Hepatocyte (in vitro differentiated cells): ENCODE results near the gene RUNX3. TPM values are rescaled to one million over a fixed set of nuclear protein-coding genes. Genes with fewer than 3 reads are reported as not detected.

Source experiments
- DNase-seq: peaks from one replicate; pipeline ENCODE4 v3.0.0-alpha.2; 2016; ENCODE audit warnings: low spot score
- H2AFZ ChIP-seq: fragments of 200-600 bp; sonication (generic); 2 replicates; pipeline ENCODE4 v1.6.0; 2016; ENCODE audit warnings: antibody characterized with exemption, mild to moderate bottlenecking
- H3K27ac ChIP-seq: fragments of 200-600 bp; sonication (generic); 2 replicates; pipeline ENCODE4 v1.5.1; 2016; ENCODE audit warnings: mild to moderate bottlenecking
- H3K27me3 ChIP-seq: fragments of 200-600 bp; sonication (generic); 2 replicates; pipeline ENCODE4 v1.6.1; 2016
- H3K36me3 ChIP-seq: fragments of 200-600 bp; sonication (generic); replicated peaks from 2 replicates; pipeline ENCODE4 v1.5.1; 2016; ENCODE audit warnings: low read depth; ENCODE audit not compliant: insufficient read depth
- H3K4me1 ChIP-seq: fragments of 200-600 bp; sonication (generic); 2 replicates; pipeline ENCODE4 v1.5.1; 2016; ENCODE audit warnings: mild to moderate bottlenecking, moderate library complexity; ENCODE audit not compliant: insufficient read depth
- H3K4me2 ChIP-seq: fragments of 200-600 bp; sonication (generic); 2 replicates; pipeline ENCODE4 v1.6.0; 2016
- H3K4me3 ChIP-seq: fragments of 200-600 bp; sonication (generic); 2 replicates; pipeline ENCODE4 v1.5.1; 2016; ENCODE audit warnings: mild to moderate bottlenecking
- H3K79me2 ChIP-seq: fragments of 200-600 bp; sonication (generic); 2 replicates; pipeline ENCODE4 v1.6.0; 2017; ENCODE audit warnings: mild to moderate bottlenecking
- H3K9me2 ChIP-seq: fragments of 200-600 bp; sonication (generic); replicated peaks from 2 replicates; pipeline ENCODE4 v1.6.0; 2017; ENCODE audit warnings: mild to moderate bottlenecking; ENCODE audit not compliant: insufficient read depth
- H3K9me3 ChIP-seq: fragments of 200-600 bp; sonication (generic); 2 replicates; pipeline ENCODE4 v1.5.1; 2016; ENCODE audit warnings: low read depth, mild to moderate bottlenecking
- H4K20me1 ChIP-seq: fragments of 200-600 bp; sonication (generic); 2 replicates; pipeline ENCODE4 v1.6.0; 2016; ENCODE audit warnings: mild to moderate bottlenecking; ENCODE audit not compliant: insufficient read depth, poor library complexity, severe bottlenecking
- EZH2 ChIP-seq: fragments of 200-600 bp; sonication (generic); IDR thresholded peaks from 2 replicates; pipeline ENCODE4 v1.6.1; 2016; ENCODE audit warnings: antibody characterized with exemption, mild to moderate bottlenecking, borderline replicate concordance
- EZH2phosphoT487 ChIP-seq: fragments of 200-600 bp; sonication (generic); IDR thresholded peaks from one replicate; pipeline ENCODE4 v1.6.1; 2018; ENCODE audit warnings: antibody characterized with exemption, mild to moderate bottlenecking, low read depth, moderate library complexity; ENCODE audit not compliant: unreplicated experiment, severe bottlenecking
- WGBS: methylation state at CpG from one replicate; pipeline ENCODE4 v1.1.6; 2016; ENCODE audit warnings: low lambda C conversion rate; ENCODE audit errors: missing lambda C conversion rate; 5-methylcytosine and 5-hydroxymethylcytosine counted together
- polyA plus RNA-seq: library from polyadenylated mRNA; unstranded; fragments of >200 nt; fragmentation: Nextera tagmentation; extraction: Ambion mirVana; gene quantifications from 2 replicates; pipeline ENCODE4 v1.2.1, GENCODE V29; 2016
- total RNA-seq: library from RNA; depleted of rRNA; stranded (reverse); fragments of >200 nt; gene quantifications from 2 replicates; pipeline ENCODE4 v1.2.3, GENCODE V29; 2014
- TF ChIP-seq, protein P1 (sequence below): fragments of 200-600 bp; sonication (generic); IDR thresholded peaks from 2 replicates; pipeline ENCODE4 v1.5.1; 2016; ENCODE audit warnings: antibody characterized with exemption, mild to moderate bottlenecking; ENCODE audit not compliant: poor library complexity

Gene RUNX3
- total and polyA plus RNA-seq, 2 experiments from 2014 or later = 0.13 to 0.16 TPM

DNA sequence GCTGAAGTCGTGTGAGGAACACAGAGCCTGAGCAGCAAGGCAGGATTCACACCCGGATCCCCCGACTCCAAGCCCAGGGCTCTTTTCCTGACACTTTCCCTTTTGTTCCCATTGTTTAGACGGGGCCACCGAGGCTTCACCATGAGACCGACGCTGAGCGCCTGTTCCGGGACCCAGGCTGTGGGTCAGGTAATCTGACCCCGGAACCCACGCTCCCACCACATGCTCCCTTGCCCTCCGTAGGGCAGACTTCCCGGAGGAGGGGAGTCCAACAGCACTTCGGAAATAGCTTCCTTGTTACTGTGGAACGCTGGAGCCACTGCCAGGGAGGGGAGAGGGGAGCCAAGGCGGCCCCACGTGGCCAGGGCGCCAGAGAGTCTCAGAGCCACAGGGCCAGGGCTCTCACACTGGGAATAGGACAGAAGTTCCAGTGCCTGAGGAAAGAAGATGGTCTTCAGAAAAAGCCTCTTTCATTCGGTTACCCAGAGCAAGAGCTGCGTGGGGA, 18.4 kb downstream of the RUNX3 start:
- Histone ChIP-seq H3K79me2 (no peaks in the 10 kb centered on the region), H3K27me3 (no peaks in the 10 kb centered on the region), H3K4me2 (no peak overlapping the region), H2AFZ (no peak overlapping the region), H4K20me1 (no peaks in the 10 kb centered on the region), H3K9me2 (no peaks in the 10 kb centered on the region), H3K9me3 (no peaks in the 10 kb centered on the region), H3K4me3 (no peak overlapping the region), H3K27ac (peak overlapping the region; percentile 37), H3K36me3 (no peaks in the 10 kb centered on the region), H3K4me1 (peaks cover 12% of the 10 kb centered on the region)
- no peak for DNase-seq
- TF ChIP-seq EZH2 = no peak
- TF ChIP-seq EZH2phosphoT487 = no peak
- TF ChIP-seq, protein P1, sequence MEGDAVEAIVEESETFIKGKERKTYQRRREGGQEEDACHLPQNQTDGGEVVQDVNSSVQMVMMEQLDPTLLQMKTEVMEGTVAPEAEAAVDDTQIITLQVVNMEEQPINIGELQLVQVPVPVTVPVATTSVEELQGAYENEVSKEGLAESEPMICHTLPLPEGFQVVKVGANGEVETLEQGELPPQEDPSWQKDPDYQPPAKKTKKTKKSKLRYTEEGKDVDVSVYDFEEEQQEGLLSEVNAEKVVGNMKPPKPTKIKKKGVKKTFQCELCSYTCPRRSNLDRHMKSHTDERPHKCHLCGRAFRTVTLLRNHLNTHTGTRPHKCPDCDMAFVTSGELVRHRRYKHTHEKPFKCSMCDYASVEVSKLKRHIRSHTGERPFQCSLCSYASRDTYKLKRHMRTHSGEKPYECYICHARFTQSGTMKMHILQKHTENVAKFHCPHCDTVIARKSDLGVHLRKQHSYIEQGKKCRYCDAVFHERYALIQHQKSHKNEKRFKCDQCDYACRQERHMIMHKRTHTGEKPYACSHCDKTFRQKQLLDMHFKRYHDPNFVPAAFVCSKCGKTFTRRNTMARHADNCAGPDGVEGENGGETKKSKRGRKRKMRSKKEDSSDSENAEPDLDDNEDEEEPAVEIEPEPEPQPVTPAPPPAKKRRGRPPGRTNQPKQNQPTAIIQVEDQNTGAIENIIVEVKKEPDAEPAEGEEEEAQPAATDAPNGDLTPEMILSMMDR = no peak
- WGBS = 84% methylated on average over 20 of the region's 20 CpGs

DNA sequence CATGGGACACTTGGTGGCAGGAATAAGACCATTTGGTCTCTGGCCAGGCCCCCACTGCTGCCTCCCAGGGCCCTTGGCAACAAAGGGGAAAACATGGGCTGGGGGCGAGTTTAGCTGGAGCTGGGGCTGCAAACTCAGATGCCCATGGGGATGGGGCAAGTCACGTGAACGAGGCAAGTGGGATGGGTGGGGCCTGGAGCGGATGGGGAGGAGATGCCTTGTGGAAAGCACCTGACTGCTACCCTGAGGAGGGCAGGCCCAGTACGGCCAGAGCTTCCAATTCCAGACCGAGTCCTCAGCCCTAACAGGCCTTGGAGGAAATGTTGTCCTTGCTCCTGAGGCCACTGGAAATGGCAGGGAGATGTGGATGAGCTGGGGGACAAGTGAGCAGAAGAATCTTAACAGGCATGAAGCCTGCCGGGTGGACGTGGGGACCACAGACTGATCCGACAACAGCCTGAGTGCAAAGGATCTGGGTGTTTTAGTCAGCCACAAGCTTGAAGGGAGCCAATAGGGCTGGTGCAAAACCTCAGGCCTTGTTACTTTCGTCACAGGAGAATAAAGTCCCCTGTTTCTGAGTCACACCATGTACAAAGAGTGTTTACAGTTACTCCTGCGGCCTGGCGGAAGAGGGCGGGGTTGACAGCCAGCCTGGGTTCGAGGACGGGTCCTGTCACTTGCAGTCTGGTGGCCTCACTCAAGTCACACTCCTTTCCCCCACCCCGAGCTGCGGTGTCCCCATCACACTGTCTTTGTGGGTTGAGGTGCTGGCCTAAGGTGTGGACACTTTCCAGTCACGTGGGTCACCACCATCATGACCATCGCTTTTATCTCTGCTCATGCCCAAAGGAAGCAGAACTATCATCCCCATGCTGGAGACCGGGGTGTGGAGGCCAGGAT, 19.1 kb downstream of the RUNX3 start:
- peak; percentile 63 for DNase-seq
- 85% methylated on average over 20 of the region's 20 CpGs for whole genome bisulfite sequencing

DNA sequence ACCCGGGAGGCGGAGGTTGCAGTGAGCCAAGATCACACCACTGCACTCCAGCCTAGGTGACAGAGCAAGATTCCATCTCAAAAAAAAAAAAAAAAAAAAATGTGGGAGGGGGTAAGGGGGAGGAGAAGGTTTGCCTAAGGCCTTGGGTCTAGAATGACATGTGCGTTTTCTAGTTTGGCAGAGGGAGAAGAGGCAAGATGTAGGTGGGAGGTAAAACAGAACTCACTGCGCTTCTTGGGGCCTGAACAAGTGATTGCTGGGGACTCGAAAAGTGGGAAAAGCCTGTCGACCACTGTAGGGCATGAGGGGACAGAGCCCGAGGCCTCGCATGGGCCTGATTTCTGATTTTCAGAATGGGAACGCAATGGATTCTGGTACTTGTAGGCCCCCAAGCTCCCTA, 19.9 kb downstream of the RUNX3 start:
- H3K9me3 ChIP-seq = no peaks in the 10 kb centered on the region
- 97% methylated on average over 7 of the region's 9 CpGs for WGBS
- TF ChIP-seq EZH2 (no peak), EZH2phosphoT487 (no peak)
- TF ChIP-seq, protein P1 = no peak
- no peak overlapping the region for H3K27ac ChIP-seq
- no peaks in the 10 kb centered on the region for H3K36me3 ChIP-seq
- H2AFZ ChIP-seq = no peak overlapping the region
- no peak for DNase-seq
- H3K4me1 ChIP-seq = peaks cover 12% of the 10 kb centered on the region
- no peaks in the 10 kb centered on the region for H3K27me3 ChIP-seq
- H3K79me2 ChIP-seq = no peaks in the 10 kb centered on the region
- H3K4me3 ChIP-seq = no peak overlapping the region
- no peaks in the 10 kb centered on the region for H3K9me2 ChIP-seq
- no peaks in the 10 kb centered on the region for H4K20me1 ChIP-seq
- H3K4me2 ChIP-seq = no peak overlapping the region

More for the DNA sequence above, 19.1 kb downstream of the RUNX3 start:
- H3K79me2 ChIP-seq = no peaks in the 10 kb centered on the region
- no peak overlapping the region for H3K4me2 ChIP-seq
- H3K9me3 ChIP-seq = no peaks in the 10 kb centered on the region
- H3K4me3 ChIP-seq = no peak overlapping the region
- H3K4me1 ChIP-seq = peaks cover 12% of the 10 kb centered on the region
- H3K9me2 ChIP-seq = no peaks in the 10 kb centered on the region
- no peaks in the 10 kb centered on the region for H3K36me3 ChIP-seq
- no peaks in the 10 kb centered on the region for H3K27me3 ChIP-seq
- H4K20me1 ChIP-seq = no peaks in the 10 kb centered on the region
- TF ChIP-seq, protein P1 = no peak
- TF ChIP-seq EZH2 (no peak), EZH2phosphoT487 (no peak)
- H3K27ac ChIP-seq = peak overlapping the region; percentile 59
- H2AFZ ChIP-seq = no peak overlapping the region
